Neural cell (in vitro differentiated cells): ENCODE results near the gene OR9A2.

ENCODE experiments used
- CTCF ChIP-seq: fragments of 450-650 bp; IDR thresholded peaks from 2 replicates; pipeline ENCODE4 v1.5.1; 2014; ENCODE audit warnings: antibody characterized with exemption, mild to moderate bottlenecking, moderate library complexity; ENCODE audit not compliant: poor library complexity, severe bottlenecking
- EP300 ChIP-seq: fragments of 450-650 bp; conservative IDR thresholded peaks from 2 replicates; pipeline ENCODE4 v1.6.1; 2014; ENCODE audit warnings: antibody characterized with exemption, mild to moderate bottlenecking, moderate library complexity; ENCODE audit not compliant: poor library complexity, severe bottlenecking
- EZH2 ChIP-seq: fragments of 200-600, 300-800 bp; shearing (Covaris generic), sonication (generic); IDR thresholded peaks from 2 replicates; pipeline ENCODE4 v1.6.1; 2014; ENCODE audit warnings: antibody characterized with exemption, low read length, borderline replicate concordance, mild to moderate bottlenecking; ENCODE audit not compliant: insufficient read depth, poor library complexity, severe bottlenecking
- REST ChIP-seq: IDR thresholded peaks from 2 replicates; pipeline ENCODE4 v1.6.1; 2012; ENCODE audit warnings: borderline replicate concordance

GRCh38 chr7:142984297-142984696 is 42.6 kb downstream of the OR9A2 start:
- no peak for TF ChIP-seq CTCF
- no peak for TF ChIP-seq EP300
- no peak for TF ChIP-seq REST
- TF ChIP-seq EZH2 = no peak
